A549 (cell line): ENCODE measurements around the gene PEX26. TPM values are rescaled to one million over a fixed set of nuclear protein-coding genes. Genes with fewer than 3 reads are reported as not detected.
A peak's percentile ranks its signal among the peaks of the same experiment; 100 is the strongest.

Experiments
- ATAC-seq, 2 experiments: fragments of 200-7000 bp in 1 of 2; fragments of >200 bp in 1 of 2; cut with Nextera tagmentation in 1 of 2; cut with Tn5 transposase in 1 of 2; 3 replicates each; pipeline versions ENCODE4 v1.8.0 to v1.9.1; 2018 to 2020; ENCODE audit warnings: mild to moderate bottlenecking in 1 of 2, moderate library complexity in 1 of 2
- CTCF ChIA-PET: fragments of 300-600 bp; sonication (Branson Sonifier 250); formaldehyde crosslinking; extraction: SDS; loops from one replicate; lab custom pipeline; 2021; ENCODE audit warnings: antibody characterized with exemption, inconsistent platforms; lab: Yijun Ruan, JAX
- POLR2A ChIA-PET: fragments of 350-600 bp; formaldehyde crosslinking; extraction: SDS; loops from one replicate; lab custom pipeline; 2021; ENCODE audit warnings: antibody characterized with exemption, inconsistent platforms; lab: Yijun Ruan, JAX
- DNase-seq, 2 experiments: peaks; one replicate each; pipeline versions ENCODE4 v3.0.0 to v3.0.0-alpha.2; 2011 to 2016; ENCODE audit warnings: low read depth in 1 of 2, low spot score in 1 of 2
- FAIRE-seq: peaks from 2 replicates; lab custom pipeline; 2011; peaks lifted over from hg19 to GRCh38; lab: Jason Lieb, UNC
- H3K27ac ChIP-seq, 2 experiments: fragments of >200 bp; sonication (Bioruptor Twin); formaldehyde crosslinking; 3 replicates each; pipeline ENCODE4 v1.5.1; 2016 to 2017
- H3K4me1 ChIP-seq: fragments of >200 bp; sonication (Bioruptor Twin); formaldehyde crosslinking; 3 replicates; pipeline ENCODE4 v1.6.1; 2016
- H3K4me2 ChIP-seq: fragments of >200 bp; sonication (Bioruptor Twin); formaldehyde crosslinking; 3 replicates; pipeline ENCODE4 v1.6.1; 2016
- H3K4me3 ChIP-seq: fragments of >200 bp; sonication (Bioruptor Twin); formaldehyde crosslinking; 3 replicates; pipeline ENCODE4 v1.5.1; 2016
- H3K9me3 ChIP-seq: fragments of >200 bp; sonication (Bioruptor Twin); formaldehyde crosslinking; 3 replicates; pipeline ENCODE4 v1.6.1; 2016
- CEBPB ChIP-seq, 2 experiments: fragments of >200 bp in 1 of 2; sonication (Bioruptor Twin) in 1 of 2; formaldehyde crosslinking in 1 of 2; IDR thresholded peaks; 2 replicates each; pipeline ENCODE4 v1.6.1; 2012 to 2016
- CHD4 ChIP-seq: fragments of 200-600 bp; sonication (generic); IDR thresholded peaks from 2 replicates; pipeline ENCODE4 v1.6.1; 2016; ENCODE audit warnings: antibody characterized with exemption, mild to moderate bottlenecking, borderline replicate concordance
- ESRRA ChIP-seq: fragments of 150-350 bp; IDR thresholded peaks from 2 replicates; pipeline ENCODE4 v1.6.1; 2014; ENCODE audit warnings: mild to moderate bottlenecking, low read length, borderline replicate concordance
- FOXS1 ChIP-seq: fragments of 250-450 bp; sonication (Bioruptor Pico); IDR thresholded peaks from 2 replicates; pipeline ENCODE4 v1.5.0; 2020; ENCODE audit warnings: mild to moderate bottlenecking, moderate library complexity
- HOXB5 ChIP-seq: fragments of 250-450 bp; sonication (Bioruptor Pico); IDR thresholded peaks from 2 replicates; pipeline ENCODE4 v1.5.0; 2020; ENCODE audit warnings: mild to moderate bottlenecking, moderate library complexity
- KDM1A ChIP-seq: fragments of 200-600 bp; sonication (generic); IDR thresholded peaks from 2 replicates; pipeline ENCODE4 v1.6.1; 2016; ENCODE audit warnings: low read depth, mild to moderate bottlenecking
- MAFK ChIP-seq: fragments of 450-650 bp; IDR thresholded peaks from 2 replicates; pipeline ENCODE4 v1.6.1; 2014; ENCODE audit not compliant: partially characterized antibody
- NPAS2 ChIP-seq: fragments of 250-450 bp; sonication (Bioruptor Pico); IDR thresholded peaks from 2 replicates; pipeline ENCODE4 v1.8.0; 2022; ENCODE audit warnings: mild to moderate bottlenecking, moderate library complexity, borderline replicate concordance
- NR3C1 ChIP-seq: fragments of >200 bp; sonication (Bioruptor Twin); formaldehyde crosslinking; IDR thresholded peaks from 3 replicates; pipeline ENCODE4 v1.6.1; 2017
- RAD21 ChIP-seq, 2 experiments: fragments of >200 bp in 1 of 2; sonication (Bioruptor Twin) in 1 of 2; formaldehyde crosslinking in 1 of 2; IDR thresholded peaks in 1 of 2; conservative IDR thresholded peaks in 1 of 2; 2 replicates in 1 of 2; 3 replicates in 1 of 2; pipeline ENCODE4 v1.6.1; 2012 to 2018; ENCODE audit warnings: inconsistent platforms in 1 of 2
- RCOR1 ChIP-seq: fragments of 150-350 bp; IDR thresholded peaks from 2 replicates; pipeline ENCODE4 v1.6.1; 2014; ENCODE audit warnings: antibody characterized with exemption, low read length, low read depth
- RFX5 ChIP-seq: fragments of 450-650 bp; IDR thresholded peaks from 2 replicates; pipeline ENCODE4 v1.7.1; 2014; ENCODE audit warnings: antibody characterized with exemption, mild to moderate bottlenecking, moderate library complexity
- ZC3H11A ChIP-seq: fragments of 450-650 bp; IDR thresholded peaks from 2 replicates; pipeline ENCODE4 v1.6.1; 2014; ENCODE audit warnings: antibody characterized with exemption, mild to moderate bottlenecking
- ZFP36 ChIP-seq: fragments of 450-650 bp; IDR thresholded peaks from 2 replicates; pipeline ENCODE4 v1.6.1; 2014; ENCODE audit warnings: borderline replicate concordance; ENCODE audit not compliant: partially characterized antibody
- WGBS: methylation state at CpG from one replicate; pipeline ENCODE4 v1.1.6; 2017; ENCODE audit errors: missing lambda C conversion rate; 5-methylcytosine and 5-hydroxymethylcytosine counted together
- polyA plus RNA-seq, 4 experiments: library from polyadenylated mRNA; depleted of rRNA in 3 of 4; stranded (reverse); fragments of >200 nt; fragmentation: RNase III in 1 of 4; extraction: RNeasy Plus Mini Kit Qiagen cat#74134 plus additional on column Dnase treatment in 1 of 4; gene quantifications; 2 replicates in 3 of 4; 3 replicates in 1 of 4; pipeline ENCODE4 v1.2.3, GENCODE V29; 2011 to 2017
- TF ChIP-seq, protein P1 (sequence below): fragments of 150-350 bp; IDR thresholded peaks from 2 replicates; pipeline ENCODE4 v1.6.1; 2014; ENCODE audit warnings: low read depth, mild to moderate bottlenecking, low read length
- TF ChIP-seq, protein P2 (sequence below): fragments of >200 bp; sonication (Bioruptor Twin); formaldehyde crosslinking; IDR thresholded peaks from 3 replicates; pipeline ENCODE4 v1.5.1; 2016
- TF ChIP-seq, protein P3 (sequence below): fragments of 450-650 bp; IDR thresholded peaks from 2 replicates; pipeline ENCODE4 v1.6.1; 2014; ENCODE audit warnings: antibody characterized with exemption
- TF ChIP-seq, protein P4 (sequence below): fragments of >200 bp; sonication (Bioruptor Twin); formaldehyde crosslinking; IDR thresholded peaks from 3 replicates; pipeline ENCODE4 v1.6.1; 2016
- TF ChIP-seq, protein P5 (sequence below): fragments of 250-450 bp; sonication (Bioruptor Pico); IDR thresholded peaks from 2 replicates; pipeline ENCODE4 v1.5.0; 2021; ENCODE audit warnings: mild to moderate bottlenecking, moderate library complexity, borderline replicate concordance
- TF ChIP-seq, protein P6 (sequence below): fragments of 200-600 bp; sonication (generic); IDR thresholded peaks from 2 replicates; pipeline ENCODE4 v1.6.1; 2016; ENCODE audit warnings: antibody characterized with exemption, mild to moderate bottlenecking, moderate library complexity

The PEX26 gene
- polyA plus RNA-seq, 2 of the 4 experiments (the other 2 are of a cell fraction), result 11.8 to 12.4 TPM

DNA sequence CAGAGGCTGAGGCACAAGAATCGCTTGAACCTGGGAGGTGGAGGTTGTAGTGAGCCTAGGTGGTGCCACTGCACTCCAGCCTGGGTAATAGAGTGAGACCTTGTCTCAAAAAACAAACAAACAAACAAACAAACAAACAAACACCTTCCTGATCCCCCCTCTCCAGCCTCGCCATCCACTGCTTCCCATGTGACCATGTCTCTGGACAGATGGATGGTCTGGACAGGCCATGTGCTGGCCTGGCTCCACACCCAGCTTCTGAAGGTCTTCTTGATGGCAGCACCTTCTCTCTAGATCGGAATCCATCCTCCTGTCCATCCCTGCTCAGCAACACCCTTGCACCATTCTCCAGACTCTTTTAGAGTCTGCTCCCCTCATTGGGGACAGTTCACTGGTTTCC is 10.7 kb upstream of the PEX26 start:
- DNase-seq (no peak), ATAC-seq (no peak), FAIRE-seq (no peak)
- no peak overlapping the region for H3K4me2 ChIP-seq
- no peaks in the 10 kb centered on the region for H3K9me3 ChIP-seq
- peak overlapping the region in 1 of 2 experiments; percentile 58; a peak in 2 of 6 replicates for H3K27ac ChIP-seq
- WGBS, result 91% methylated on average over 3 of the region's 3 CpGs
- POLR2A ChIA-PET, result no interaction called here
- peaks cover 31% of the 10 kb centered on the region for H3K4me1 ChIP-seq
- H3K4me3 ChIP-seq, result no peak overlapping the region
- TF ChIP-seq, protein P1, sequence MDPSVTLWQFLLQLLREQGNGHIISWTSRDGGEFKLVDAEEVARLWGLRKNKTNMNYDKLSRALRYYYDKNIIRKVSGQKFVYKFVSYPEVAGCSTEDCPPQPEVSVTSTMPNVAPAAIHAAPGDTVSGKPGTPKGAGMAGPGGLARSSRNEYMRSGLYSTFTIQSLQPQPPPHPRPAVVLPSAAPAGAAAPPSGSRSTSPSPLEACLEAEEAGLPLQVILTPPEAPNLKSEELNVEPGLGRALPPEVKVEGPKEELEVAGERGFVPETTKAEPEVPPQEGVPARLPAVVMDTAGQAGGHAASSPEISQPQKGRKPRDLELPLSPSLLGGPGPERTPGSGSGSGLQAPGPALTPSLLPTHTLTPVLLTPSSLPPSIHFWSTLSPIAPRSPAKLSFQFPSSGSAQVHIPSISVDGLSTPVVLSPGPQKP, result no peak
- TF ChIP-seq, protein P2, sequence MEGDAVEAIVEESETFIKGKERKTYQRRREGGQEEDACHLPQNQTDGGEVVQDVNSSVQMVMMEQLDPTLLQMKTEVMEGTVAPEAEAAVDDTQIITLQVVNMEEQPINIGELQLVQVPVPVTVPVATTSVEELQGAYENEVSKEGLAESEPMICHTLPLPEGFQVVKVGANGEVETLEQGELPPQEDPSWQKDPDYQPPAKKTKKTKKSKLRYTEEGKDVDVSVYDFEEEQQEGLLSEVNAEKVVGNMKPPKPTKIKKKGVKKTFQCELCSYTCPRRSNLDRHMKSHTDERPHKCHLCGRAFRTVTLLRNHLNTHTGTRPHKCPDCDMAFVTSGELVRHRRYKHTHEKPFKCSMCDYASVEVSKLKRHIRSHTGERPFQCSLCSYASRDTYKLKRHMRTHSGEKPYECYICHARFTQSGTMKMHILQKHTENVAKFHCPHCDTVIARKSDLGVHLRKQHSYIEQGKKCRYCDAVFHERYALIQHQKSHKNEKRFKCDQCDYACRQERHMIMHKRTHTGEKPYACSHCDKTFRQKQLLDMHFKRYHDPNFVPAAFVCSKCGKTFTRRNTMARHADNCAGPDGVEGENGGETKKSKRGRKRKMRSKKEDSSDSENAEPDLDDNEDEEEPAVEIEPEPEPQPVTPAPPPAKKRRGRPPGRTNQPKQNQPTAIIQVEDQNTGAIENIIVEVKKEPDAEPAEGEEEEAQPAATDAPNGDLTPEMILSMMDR, result no peak
- TF ChIP-seq CEBPB (IDR thresholded peaks at IDR 0.05) (no peak), CHD4 (no peak), ESRRA (no peak), HOXB5 (CRISPR knock-in tag) (no peak), RAD21 (conservative IDR thresholded peaks at IDR 0.05 in 1 of 2, IDR thresholded peaks at IDR 0.05 in 1 of 2) (no peak), KDM1A (no peak), NPAS2 (no peak), RCOR1 (no peak), ZFP36 (no peak), NR3C1 (no peak), RFX5 (no peak), ZC3H11A (no peak), FOXS1 (CRISPR knock-in tag) (no peak), MAFK (no peak)
- TF ChIP-seq, protein P3, sequence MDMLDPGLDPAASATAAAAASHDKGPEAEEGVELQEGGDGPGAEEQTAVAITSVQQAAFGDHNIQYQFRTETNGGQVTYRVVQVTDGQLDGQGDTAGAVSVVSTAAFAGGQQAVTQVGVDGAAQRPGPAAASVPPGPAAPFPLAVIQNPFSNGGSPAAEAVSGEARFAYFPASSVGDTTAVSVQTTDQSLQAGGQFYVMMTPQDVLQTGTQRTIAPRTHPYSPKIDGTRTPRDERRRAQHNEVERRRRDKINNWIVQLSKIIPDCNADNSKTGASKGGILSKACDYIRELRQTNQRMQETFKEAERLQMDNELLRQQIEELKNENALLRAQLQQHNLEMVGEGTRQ, result no peak
- TF ChIP-seq, protein P4, sequence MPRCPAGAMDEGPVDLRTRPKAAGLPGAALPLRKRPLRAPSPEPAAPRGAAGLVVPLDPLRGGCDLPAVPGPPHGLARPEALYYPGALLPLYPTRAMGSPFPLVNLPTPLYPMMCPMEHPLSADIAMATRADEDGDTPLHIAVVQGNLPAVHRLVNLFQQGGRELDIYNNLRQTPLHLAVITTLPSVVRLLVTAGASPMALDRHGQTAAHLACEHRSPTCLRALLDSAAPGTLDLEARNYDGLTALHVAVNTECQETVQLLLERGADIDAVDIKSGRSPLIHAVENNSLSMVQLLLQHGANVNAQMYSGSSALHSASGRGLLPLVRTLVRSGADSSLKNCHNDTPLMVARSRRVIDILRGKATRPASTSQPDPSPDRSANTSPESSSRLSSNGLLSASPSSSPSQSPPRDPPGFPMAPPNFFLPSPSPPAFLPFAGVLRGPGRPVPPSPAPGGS, result no peak
- TF ChIP-seq, protein P5, sequence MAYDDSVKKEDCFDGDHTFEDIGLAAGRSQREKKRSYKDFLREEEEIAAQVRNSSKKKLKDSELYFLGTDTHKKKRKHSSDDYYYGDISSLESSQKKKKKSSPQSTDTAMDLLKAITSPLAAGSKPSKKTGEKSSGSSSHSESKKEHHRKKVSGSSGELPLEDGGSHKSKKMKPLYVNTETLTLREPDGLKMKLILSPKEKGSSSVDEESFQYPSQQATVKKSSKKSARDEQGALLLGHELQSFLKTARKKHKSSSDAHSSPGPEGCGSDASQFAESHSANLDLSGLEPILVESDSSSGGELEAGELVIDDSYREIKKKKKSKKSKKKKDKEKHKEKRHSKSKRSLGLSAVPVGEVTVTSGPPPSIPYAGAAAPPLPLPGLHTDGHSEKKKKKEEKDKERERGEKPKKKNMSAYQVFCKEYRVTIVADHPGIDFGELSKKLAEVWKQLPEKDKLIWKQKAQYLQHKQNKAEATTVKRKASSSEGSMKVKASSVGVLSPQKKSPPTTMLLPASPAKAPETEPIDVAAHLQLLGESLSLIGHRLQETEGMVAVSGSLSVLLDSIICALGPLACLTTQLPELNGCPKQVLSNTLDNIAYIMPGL (CRISPR knock-in tag), result no peak
- TF ChIP-seq, protein P6, sequence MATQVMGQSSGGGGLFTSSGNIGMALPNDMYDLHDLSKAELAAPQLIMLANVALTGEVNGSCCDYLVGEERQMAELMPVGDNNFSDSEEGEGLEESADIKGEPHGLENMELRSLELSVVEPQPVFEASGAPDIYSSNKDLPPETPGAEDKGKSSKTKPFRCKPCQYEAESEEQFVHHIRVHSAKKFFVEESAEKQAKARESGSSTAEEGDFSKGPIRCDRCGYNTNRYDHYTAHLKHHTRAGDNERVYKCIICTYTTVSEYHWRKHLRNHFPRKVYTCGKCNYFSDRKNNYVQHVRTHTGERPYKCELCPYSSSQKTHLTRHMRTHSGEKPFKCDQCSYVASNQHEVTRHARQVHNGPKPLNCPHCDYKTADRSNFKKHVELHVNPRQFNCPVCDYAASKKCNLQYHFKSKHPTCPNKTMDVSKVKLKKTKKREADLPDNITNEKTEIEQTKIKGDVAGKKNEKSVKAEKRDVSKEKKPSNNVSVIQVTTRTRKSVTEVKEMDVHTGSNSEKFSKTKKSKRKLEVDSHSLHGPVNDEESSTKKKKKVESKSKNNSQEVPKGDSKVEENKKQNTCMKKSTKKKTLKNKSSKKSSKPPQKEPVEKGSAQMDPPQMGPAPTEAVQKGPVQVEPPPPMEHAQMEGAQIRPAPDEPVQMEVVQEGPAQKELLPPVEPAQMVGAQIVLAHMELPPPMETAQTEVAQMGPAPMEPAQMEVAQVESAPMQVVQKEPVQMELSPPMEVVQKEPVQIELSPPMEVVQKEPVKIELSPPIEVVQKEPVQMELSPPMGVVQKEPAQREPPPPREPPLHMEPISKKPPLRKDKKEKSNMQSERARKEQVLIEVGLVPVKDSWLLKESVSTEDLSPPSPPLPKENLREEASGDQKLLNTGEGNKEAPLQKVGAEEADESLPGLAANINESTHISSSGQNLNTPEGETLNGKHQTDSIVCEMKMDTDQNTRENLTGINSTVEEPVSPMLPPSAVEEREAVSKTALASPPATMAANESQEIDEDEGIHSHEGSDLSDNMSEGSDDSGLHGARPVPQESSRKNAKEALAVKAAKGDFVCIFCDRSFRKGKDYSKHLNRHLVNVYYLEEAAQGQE, result no peak
- CTCF ChIA-PET, result no interaction called here
